ENCODE results near the gene CLDN25.

DNA sequence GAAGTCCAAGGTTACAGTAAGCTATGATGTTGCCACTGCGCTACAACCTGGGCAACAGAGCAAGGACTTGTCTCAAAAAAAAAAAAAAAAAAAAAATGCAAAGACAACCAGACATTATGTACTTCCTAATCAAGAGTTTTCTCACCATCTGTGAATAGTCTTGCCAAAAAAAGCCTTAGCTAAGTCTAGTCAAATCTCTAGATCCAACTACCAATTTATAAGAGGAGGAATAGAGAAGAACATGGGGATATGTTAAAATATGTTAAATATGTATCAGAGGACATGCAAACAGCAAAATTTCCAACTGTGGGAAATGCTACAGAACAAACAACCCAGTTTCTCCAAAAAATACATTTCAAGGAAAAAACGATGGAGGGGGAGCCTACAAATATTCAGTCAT is 50.2 kb downstream of the CLDN25 start:
- TF ChIP-seq, protein P1, sequence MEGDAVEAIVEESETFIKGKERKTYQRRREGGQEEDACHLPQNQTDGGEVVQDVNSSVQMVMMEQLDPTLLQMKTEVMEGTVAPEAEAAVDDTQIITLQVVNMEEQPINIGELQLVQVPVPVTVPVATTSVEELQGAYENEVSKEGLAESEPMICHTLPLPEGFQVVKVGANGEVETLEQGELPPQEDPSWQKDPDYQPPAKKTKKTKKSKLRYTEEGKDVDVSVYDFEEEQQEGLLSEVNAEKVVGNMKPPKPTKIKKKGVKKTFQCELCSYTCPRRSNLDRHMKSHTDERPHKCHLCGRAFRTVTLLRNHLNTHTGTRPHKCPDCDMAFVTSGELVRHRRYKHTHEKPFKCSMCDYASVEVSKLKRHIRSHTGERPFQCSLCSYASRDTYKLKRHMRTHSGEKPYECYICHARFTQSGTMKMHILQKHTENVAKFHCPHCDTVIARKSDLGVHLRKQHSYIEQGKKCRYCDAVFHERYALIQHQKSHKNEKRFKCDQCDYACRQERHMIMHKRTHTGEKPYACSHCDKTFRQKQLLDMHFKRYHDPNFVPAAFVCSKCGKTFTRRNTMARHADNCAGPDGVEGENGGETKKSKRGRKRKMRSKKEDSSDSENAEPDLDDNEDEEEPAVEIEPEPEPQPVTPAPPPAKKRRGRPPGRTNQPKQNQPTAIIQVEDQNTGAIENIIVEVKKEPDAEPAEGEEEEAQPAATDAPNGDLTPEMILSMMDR (IDR thresholded peaks at IDR 0.05): no peak
- no peak for TF ChIP-seq POLR2A (IDR thresholded peaks at IDR 0.05)
